Effector memory CD4-positive, alpha-beta T cell (primary cell): ENCODE results near the gene SPTSSB.
A peak's percentile ranks its signal among the peaks of the same experiment; 100 is the strongest.

Source experiments
- DNase-seq, 3 donors: peaks; one replicate each; pipeline ENCODE4 v3.0.0-alpha.2; 2020
- H3K27ac ChIP-seq: 2 replicates; pipeline ENCODE4 v1.7.0; 2013; ENCODE audit warnings: mild to moderate bottlenecking, low read length, moderate library complexity; ENCODE audit not compliant: insufficient read depth, poor library complexity, severe bottlenecking
- H3K27me3 ChIP-seq: replicated peaks from 2 replicates; pipeline ENCODE4 v1.7.0; 2013; ENCODE audit warnings: mild to moderate bottlenecking, low read length; ENCODE audit not compliant: insufficient read depth, control insufficient read depth, poor library complexity, severe bottlenecking
- H3K36me3 ChIP-seq: 2 replicates; pipeline ENCODE4 v1.7.0; 2013; ENCODE audit warnings: mild to moderate bottlenecking, low read length, moderate library complexity; ENCODE audit not compliant: control insufficient read depth, insufficient read depth
- H3K4me1 ChIP-seq: 2 replicates; pipeline ENCODE4 v1.7.0; 2013; ENCODE audit warnings: low read length, mild to moderate bottlenecking; ENCODE audit not compliant: control insufficient read depth, insufficient read depth, poor library complexity, severe bottlenecking
- H3K4me3 ChIP-seq: 2 replicates; pipeline ENCODE4 v1.7.0; 2013; ENCODE audit warnings: low read length, low read depth, mild to moderate bottlenecking; ENCODE audit not compliant: insufficient read depth, poor library complexity, severe bottlenecking
- H3K9me3 ChIP-seq: 2 replicates; pipeline ENCODE4 v1.7.0; 2013; ENCODE audit warnings: mild to moderate bottlenecking, low read length, moderate library complexity; ENCODE audit not compliant: control insufficient read depth

Gene SPTSSB

DNA sequence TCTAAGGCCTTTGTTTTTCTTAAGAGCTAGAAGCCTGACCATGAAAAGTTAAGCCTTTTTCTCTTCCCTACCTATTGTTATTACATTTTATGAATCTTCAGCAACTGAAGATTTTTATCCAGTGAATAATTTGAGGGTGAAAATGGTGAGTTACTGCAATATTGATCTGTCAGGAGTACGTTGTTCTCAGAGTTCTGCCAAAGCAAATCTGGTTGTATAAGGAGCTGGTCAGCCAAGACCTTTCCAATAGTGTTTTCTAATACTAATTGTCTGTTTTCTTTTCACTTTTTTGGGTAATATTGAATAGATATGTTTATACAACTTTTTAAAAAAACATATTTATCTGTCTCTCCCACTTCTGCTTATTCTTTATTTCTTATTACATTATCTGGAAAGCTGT is 15.0 kb downstream of the SPTSSB start:
- H3K9me3 ChIP-seq, result no peaks in the 10 kb centered on the region
- H3K4me3 ChIP-seq, result no peak overlapping the region
- H3K36me3 ChIP-seq, result no peaks in the 10 kb centered on the region

DNA sequence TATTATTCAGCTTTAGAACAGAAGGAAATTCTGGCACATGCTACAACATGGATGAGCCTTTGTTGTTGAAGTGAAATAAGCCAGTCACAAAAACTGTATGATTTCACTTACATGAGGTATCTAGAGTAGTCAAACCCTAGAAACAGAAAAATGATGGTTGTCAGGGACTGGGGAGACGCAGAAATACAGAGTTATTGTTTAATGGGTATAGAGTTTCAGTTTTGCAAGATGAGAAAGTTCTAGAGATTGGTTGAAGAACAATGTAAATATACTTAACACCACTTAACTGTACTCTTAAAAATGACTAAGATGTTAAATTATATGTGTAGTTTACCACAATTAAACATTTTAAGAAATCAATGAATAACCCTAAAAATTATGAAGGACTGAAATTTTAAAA is 15.8 kb downstream of the SPTSSB start:
- no peak overlapping the region for H3K4me3 ChIP-seq
- no peaks in the 10 kb centered on the region for H3K36me3 ChIP-seq
- H3K4me1 ChIP-seq, result no peaks in the 10 kb centered on the region
- no peak overlapping the region for H3K27ac ChIP-seq
- H3K9me3 ChIP-seq, result no peaks in the 10 kb centered on the region
- H3K27me3 ChIP-seq, result no peaks in the 10 kb centered on the region
- no peak for DNase-seq

More for the DNA sequence above, 15.0 kb downstream of the SPTSSB start:
- Histone ChIP-seq H3K27me3 (no peaks in the 10 kb centered on the region), H3K27ac (no peak overlapping the region), H3K4me1 (no peaks in the 10 kb centered on the region)
- no peak for DNase-seq

DNA sequence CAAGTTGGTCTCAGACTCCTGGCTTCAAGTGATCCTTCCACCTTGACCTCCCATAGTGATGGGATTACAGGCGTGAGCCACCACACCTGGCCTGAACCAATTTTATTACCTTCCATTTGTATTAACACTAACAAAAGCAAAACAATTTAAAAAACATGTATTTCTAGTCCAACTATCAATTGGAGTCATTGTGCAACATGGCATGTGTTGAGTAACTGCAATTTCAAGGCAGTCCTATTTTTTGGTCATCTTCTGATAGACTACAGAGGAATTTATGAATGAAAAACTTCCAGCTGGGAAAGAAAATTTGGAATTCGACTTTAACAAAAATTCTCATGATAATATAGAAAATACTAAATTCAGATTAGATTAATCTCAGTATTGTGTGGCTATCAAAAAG is 16.8 kb downstream of the SPTSSB start:
- Histone ChIP-seq H3K27me3 (no peaks in the 10 kb centered on the region), H3K4me3 (no peak overlapping the region), H3K4me1 (no peaks in the 10 kb centered on the region), H3K27ac (no peak overlapping the region), H3K36me3 (no peaks in the 10 kb centered on the region), H3K9me3 (no peaks in the 10 kb centered on the region)
- no peak for DNase-seq

DNA sequence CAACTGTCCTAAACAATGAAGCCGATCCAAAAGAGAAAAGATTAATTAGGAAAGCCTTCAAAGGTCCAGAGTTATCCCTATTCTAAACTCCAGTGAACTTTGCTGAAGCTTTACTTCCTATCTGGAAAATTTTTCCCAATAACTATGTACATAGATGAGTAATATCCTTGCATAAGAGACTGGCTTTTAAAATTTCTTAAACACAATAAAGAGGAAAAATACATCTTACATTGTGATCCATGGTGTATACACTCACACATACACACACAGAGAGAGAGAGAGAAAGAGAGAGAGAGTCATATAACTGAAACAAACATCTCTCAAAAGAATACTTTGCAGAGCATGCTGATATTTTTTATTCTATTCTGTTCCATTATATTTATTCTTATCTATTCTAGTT is 20.0 kb downstream of the SPTSSB start:
- Histone ChIP-seq H3K4me3 (no peak overlapping the region), H3K36me3 (no peaks in the 10 kb centered on the region), H3K27me3 (no peaks in the 10 kb centered on the region), H3K9me3 (no peaks in the 10 kb centered on the region), H3K27ac (no peak overlapping the region), H3K4me1 (no peaks in the 10 kb centered on the region)
- no peak for DNase-seq

DNA sequence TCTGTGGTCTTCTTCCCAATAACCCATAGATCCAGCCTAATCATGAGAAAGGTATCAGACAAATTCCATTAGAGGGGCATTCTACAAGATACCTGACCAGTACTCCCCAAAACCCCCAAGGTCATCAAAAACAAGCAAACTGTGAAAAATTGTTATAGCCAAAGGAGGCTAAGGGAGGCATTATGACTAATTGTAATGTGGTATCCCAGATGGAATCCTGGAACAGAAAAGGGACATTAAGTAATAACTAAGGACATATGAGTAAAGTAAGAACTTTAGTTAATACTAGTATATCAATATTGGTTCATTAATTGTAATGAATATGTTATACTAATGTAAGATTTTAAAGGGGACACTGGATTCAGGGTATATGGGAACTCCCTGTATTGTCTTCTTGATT is 20.4 kb downstream of the SPTSSB start:
- H3K27ac ChIP-seq, result no peak overlapping the region
- no peak for DNase-seq
- no peaks in the 10 kb centered on the region for H3K9me3 ChIP-seq

DNA sequence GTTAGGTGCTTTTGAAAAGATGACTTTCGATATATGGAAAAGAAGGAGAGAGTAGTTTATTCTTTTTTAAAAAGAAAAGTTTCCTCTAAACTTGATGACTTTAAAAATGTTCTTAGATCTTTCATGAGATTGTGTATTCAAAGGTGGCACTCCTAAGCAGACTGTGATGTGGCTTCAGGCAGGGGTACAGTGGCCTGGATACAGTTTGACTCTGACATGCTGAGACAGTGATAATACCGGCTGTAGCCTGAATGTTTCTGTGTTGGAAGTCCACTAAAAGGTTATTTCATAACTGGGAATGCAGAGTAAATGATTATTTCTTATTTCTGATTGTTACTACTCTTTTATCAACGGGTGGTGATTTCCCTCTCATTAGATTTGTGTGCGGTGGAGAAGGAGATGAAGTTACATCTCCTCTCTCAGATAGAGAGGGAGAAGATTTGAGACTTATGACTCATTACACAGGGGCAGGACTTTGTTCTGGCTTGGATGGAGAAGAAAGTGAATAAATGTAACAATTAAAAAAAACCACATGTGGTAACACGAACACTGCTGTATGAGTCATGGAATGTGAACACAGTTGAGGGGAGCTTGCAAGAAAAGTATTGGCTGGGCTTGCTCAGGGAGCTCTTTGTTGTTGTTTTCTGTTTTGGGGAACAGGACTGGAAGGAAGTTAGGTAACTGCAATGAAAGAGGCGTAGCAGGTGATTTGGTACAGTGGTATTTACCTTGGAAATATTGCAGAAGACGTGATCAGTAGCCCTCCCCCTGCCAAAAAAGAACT is 21.6 kb downstream of the SPTSSB start:
- no peak overlapping the region for H3K27ac ChIP-seq
- peak in 2 of 3 donors; percentile 9 to 24 for DNase-seq

More for the DNA sequence above, 20.4 kb downstream of the SPTSSB start:
- H3K36me3 ChIP-seq, result no peaks in the 10 kb centered on the region
- no peak overlapping the region for H3K4me3 ChIP-seq
- no peaks in the 10 kb centered on the region for H3K27me3 ChIP-seq
- no peaks in the 10 kb centered on the region for H3K4me1 ChIP-seq

DNA sequence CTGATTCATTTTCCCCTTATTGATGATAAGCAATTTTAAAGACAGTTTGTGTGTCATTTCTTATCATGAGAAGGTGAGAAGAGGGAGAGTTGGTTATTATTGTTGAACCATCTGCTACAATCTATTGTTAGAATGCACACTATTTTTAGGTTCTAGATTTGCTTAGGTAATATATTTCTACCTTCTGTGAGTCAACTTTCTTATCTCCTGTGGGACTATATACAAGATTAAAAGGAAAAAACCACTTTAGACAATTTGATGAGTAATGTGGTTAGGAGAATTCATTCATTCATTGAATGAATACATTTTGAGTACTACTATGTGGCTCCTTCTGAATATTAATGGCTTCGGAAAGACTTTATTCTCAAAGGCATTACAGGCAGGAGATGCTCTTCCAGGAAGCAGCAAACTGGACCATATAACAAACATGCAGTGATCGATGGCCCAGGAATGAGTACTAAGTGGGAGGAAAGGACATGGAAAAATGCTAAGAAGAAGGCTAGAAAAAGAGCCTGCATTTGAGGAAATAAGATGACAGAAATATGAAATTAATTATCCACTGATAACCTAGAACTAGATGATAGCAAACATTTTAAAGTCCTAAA is 22.4 kb downstream of the SPTSSB start:
- DNase-seq, result no peak
- Histone ChIP-seq H3K4me3 (no peak overlapping the region), H3K27ac (no peak overlapping the region), H3K27me3 (no peaks in the 10 kb centered on the region), H3K36me3 (no peaks in the 10 kb centered on the region), H3K4me1 (no peaks in the 10 kb centered on the region), H3K9me3 (no peaks in the 10 kb centered on the region)

More for the DNA sequence above, 21.6 kb downstream of the SPTSSB start:
- no peaks in the 10 kb centered on the region for H3K36me3 ChIP-seq
- H3K4me1 ChIP-seq, result no peaks in the 10 kb centered on the region
- no peaks in the 10 kb centered on the region for H3K27me3 ChIP-seq
- H3K4me3 ChIP-seq, result no peak overlapping the region
- no peaks in the 10 kb centered on the region for H3K9me3 ChIP-seq

DNA sequence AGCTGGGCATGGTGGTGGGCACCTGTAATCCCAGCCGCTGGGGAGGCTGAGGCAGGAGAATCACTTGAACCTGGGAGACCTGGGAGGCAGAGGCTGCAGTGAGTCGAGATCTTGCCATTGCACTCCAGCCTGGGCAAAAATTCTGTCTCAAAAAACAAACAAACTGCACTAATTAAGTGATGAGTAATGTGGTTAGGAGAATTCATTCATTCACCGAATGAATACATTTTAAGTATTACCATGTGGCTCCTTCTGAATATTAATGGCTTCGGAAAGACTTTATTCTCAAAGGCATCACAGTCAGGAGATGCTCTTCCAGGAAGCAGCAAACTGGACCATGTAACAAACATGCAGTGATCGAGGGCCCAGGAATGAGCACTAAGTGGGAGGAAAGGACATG is 23.6 kb downstream of the SPTSSB start:
- Histone ChIP-seq H3K27me3 (no peaks in the 10 kb centered on the region), H3K9me3 (no peaks in the 10 kb centered on the region), H3K4me1 (no peaks in the 10 kb centered on the region), H3K36me3 (no peaks in the 10 kb centered on the region), H3K4me3 (no peak overlapping the region), H3K27ac (no peak overlapping the region)
- DNase-seq, result no peak

DNA sequence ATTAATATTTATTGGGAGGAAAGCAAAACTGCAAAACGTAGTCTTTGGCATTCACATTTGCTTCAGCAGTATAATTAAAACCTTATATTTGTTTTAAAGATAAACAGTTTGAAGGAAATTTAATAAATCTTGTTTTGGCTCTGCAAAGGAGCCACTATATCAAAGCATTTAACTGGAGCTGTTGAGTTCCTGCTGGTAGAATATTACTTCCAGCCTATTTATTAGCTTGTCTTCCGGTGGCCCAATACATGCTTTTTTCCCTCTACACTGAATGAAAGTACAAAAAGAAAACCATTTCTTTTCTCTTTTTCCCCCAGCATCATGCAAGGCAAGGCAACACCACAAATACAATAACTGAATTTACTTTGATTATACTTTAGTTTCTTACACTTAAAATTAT is 26.3 kb downstream of the SPTSSB start:
- no peak overlapping the region for H3K27ac ChIP-seq
- no peaks in the 10 kb centered on the region for H3K4me1 ChIP-seq
- no peak overlapping the region for H3K4me3 ChIP-seq
- no peaks in the 10 kb centered on the region for H3K27me3 ChIP-seq
- no peaks in the 10 kb centered on the region for H3K36me3 ChIP-seq
- H3K9me3 ChIP-seq, result no peaks in the 10 kb centered on the region
- no peak for DNase-seq

DNA sequence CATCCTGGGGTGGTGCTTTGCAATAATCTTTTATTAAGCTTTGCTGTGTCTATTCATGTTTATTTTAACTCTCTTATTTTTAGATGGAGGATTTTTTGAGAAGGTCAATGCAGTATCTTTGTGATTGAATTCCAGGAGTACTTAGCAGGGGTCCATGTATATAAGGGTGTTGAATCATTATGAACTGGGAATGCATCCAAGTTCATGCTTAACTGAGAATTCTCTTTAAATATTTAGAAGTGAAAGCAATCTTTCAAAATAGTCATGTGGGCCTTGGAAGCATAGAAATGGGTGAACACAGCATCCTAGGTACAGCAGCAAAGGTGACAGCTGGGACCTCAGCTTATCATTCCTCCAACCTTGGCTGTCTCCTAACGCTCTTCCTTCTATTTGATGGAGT is 27.3 kb downstream of the SPTSSB start:
- DNase-seq, result no peak
- Histone ChIP-seq H3K36me3 (no peaks in the 10 kb centered on the region), H3K4me1 (no peaks in the 10 kb centered on the region), H3K27ac (no peak overlapping the region), H3K9me3 (no peaks in the 10 kb centered on the region), H3K4me3 (no peak overlapping the region), H3K27me3 (no peaks in the 10 kb centered on the region)
